H1 (cell line): ENCODE results near the gene IRAK3. TPM values are rescaled to one million over a fixed set of nuclear protein-coding genes. Genes with fewer than 3 reads are reported as not detected.
"Not testable (repeated sequence)": the region's sequence is repeated elsewhere in the genome, so short reads cannot be mapped to it uniquely, and the experiment has no call there.

Source experiments
- CTCF ChIA-PET: fragments of 300-600 bp; sonication (Branson Sonifier 250); formaldehyde crosslinking; loops from one replicate; lab custom pipeline; 2021; ENCODE audit not compliant: partially characterized antibody; lab: Charles Lee
- POLR2A ChIA-PET: fragments of 300-600 bp; sonication (Branson Sonifier 250); formaldehyde crosslinking; loops from one replicate; lab custom pipeline; 2021; ENCODE audit warnings: inconsistent platforms; ENCODE audit not compliant: partially characterized antibody; lab: Charles Lee
- DNase-seq, 2 experiments: peaks; one replicate each; pipeline versions ENCODE4 v3.0.0 to v3.0.0-alpha.2; 2010 to 2022; ENCODE audit warnings: low spot score in 2 of 2, low read depth in 1 of 2, mixed read lengths in 1 of 2
- FAIRE-seq: peaks from 2 replicates; lab custom pipeline; 2011; peaks lifted over from hg19 to GRCh38; lab: Jason Lieb, UNC
- H2AFZ ChIP-seq: 2 replicates; pipeline ENCODE4 v1.8.1; 2012; ENCODE audit warnings: low read length, inconsistent platforms
- H2AK5ac ChIP-seq: 2 replicates; pipeline ENCODE4 v1.6.1; 2013; ENCODE audit warnings: low read depth, low read length
- H2BK120ac ChIP-seq: replicated peaks from 2 replicates; pipeline ENCODE3; 2013; ENCODE audit warnings: low read depth, low read length, inconsistent platforms
- H2BK12ac ChIP-seq: 2 replicates; pipeline ENCODE4 v1.6.1; 2013; ENCODE audit warnings: low read depth, low read length
- H2BK15ac ChIP-seq: 2 replicates; pipeline ENCODE4 v1.6.1; 2013; ENCODE audit warnings: low read length
- H2BK20ac ChIP-seq: 2 replicates; pipeline ENCODE4 v1.6.1; 2013; ENCODE audit warnings: low read length
- H2BK5ac ChIP-seq: 2 replicates; pipeline ENCODE4 v1.6.1; 2013; ENCODE audit warnings: low read depth, low read length
- H3K14ac ChIP-seq: 2 replicates; pipeline ENCODE4 v1.6.1; 2013; ENCODE audit warnings: inconsistent platforms; ENCODE audit not compliant: insufficient read length
- H3K18ac ChIP-seq: 2 replicates; pipeline ENCODE4 v1.6.1; 2013; ENCODE audit warnings: low read length; ENCODE audit errors: extremely low read depth
- H3K23ac ChIP-seq: 2 replicates; pipeline ENCODE4 v1.6.1; 2013; ENCODE audit warnings: inconsistent platforms; ENCODE audit not compliant: insufficient read length
- H3K23me2 ChIP-seq: 2 replicates; pipeline ENCODE4 v1.6.1; 2013; ENCODE audit warnings: low read depth, low read length
- H3K27ac ChIP-seq: 2 replicates; pipeline ENCODE4 v1.6.1; 2011; ENCODE audit warnings: low read depth, low read length, inconsistent platforms
- H3K27me3 ChIP-seq, 4 experiments: replicated peaks in 1 of 4; 1 replicate in 1 of 4; 2 replicates in 3 of 4; pipeline versions ENCODE4 v1.6.1 to v1.8.1; 2011 to 2013; ENCODE audit warnings: low read length in 3 of 4, mild to moderate bottlenecking in 3 of 4, inconsistent platforms in 2 of 4, mixed read lengths in 2 of 4, moderate library complexity in 1 of 4; ENCODE audit not compliant: control insufficient read depth in 3 of 4, insufficient read depth in 3 of 4; ENCODE audit errors: extremely low read depth in 1 of 4
- H3K36me3 ChIP-seq, 4 experiments: 2 replicates each; pipeline versions ENCODE4 v1.6.1 to v1.8.1; 2011 to 2013; ENCODE audit warnings: mild to moderate bottlenecking in 4 of 4, low read length in 3 of 4, moderate library complexity in 2 of 4, control low read depth in 1 of 4, inconsistent platforms in 1 of 4; ENCODE audit not compliant: insufficient read depth in 4 of 4, control insufficient read depth in 2 of 4
- H3K4ac ChIP-seq: replicated peaks from 2 replicates; pipeline ENCODE3; 2013; ENCODE audit warnings: low read length, low read depth, mixed read lengths, inconsistent platforms; ENCODE audit not compliant: insufficient read length
- H3K4me1 ChIP-seq, 4 experiments: replicated peaks in 1 of 4; 1 replicate in 1 of 4; 2 replicates in 3 of 4; pipeline versions ENCODE4 v1.6.1 to v1.8.1; 2011 to 2013; ENCODE audit warnings: low read length in 3 of 4, inconsistent platforms in 2 of 4, mixed read lengths in 1 of 4; ENCODE audit not compliant: insufficient read depth in 4 of 4, control insufficient read depth in 3 of 4
- H3K4me2 ChIP-seq, 2 experiments: 2 replicates each; pipeline versions ENCODE4 v1.6.1 to v1.8.1; 2011 to 2013; ENCODE audit warnings: low read depth in 2 of 2, low read length in 2 of 2, control low read depth in 1 of 2, inconsistent platforms in 1 of 2, mild to moderate bottlenecking in 1 of 2; ENCODE audit not compliant: insufficient read depth in 1 of 2
- H3K4me3 ChIP-seq, 4 experiments: fragments of 200-600, 300-600 bp in 1 of 4; sonication (generic), shearing (Covaris generic), sonication (Bioruptor Twin) in 1 of 4; 2 replicates each; pipeline versions ENCODE4 v1.5.1 to v1.8.1; 2011 to 2016; ENCODE audit warnings: low read length in 4 of 4, low read depth in 3 of 4, control low read depth in 2 of 4, inconsistent platforms in 2 of 4, mild to moderate bottlenecking in 2 of 4, mixed read lengths in 1 of 4, moderate library complexity in 1 of 4; ENCODE audit not compliant: insufficient read depth in 2 of 4; ENCODE audit errors: extremely low read depth in 1 of 4
- H3K56ac ChIP-seq: replicated peaks from 2 replicates; pipeline ENCODE3; 2013; ENCODE audit warnings: low read depth, mild to moderate bottlenecking, mixed read lengths, low read length, inconsistent platforms; ENCODE audit not compliant: insufficient read length
- H3K79me1 ChIP-seq: 2 replicates; pipeline ENCODE4 v1.6.1; 2013; ENCODE audit warnings: low read depth, low read length, control low read depth
- H3K79me2 ChIP-seq, 2 experiments: 2 replicates each; pipeline versions ENCODE4 v1.6.1 to v1.8.1; 2012 to 2013; ENCODE audit warnings: low read length in 2 of 2, mild to moderate bottlenecking in 2 of 2, inconsistent platforms in 1 of 2; ENCODE audit not compliant: insufficient read depth in 2 of 2, control insufficient read depth in 1 of 2
- H3K9ac ChIP-seq, 4 experiments: replicated peaks in 1 of 4; 1 replicate in 1 of 4; 2 replicates in 3 of 4; pipeline versions ENCODE4 v1.6.1 to v1.8.1; 2011 to 2013; ENCODE audit warnings: low read depth in 3 of 4, low read length in 3 of 4, control low read depth in 2 of 4, mild to moderate bottlenecking in 2 of 4, moderate library complexity in 2 of 4, inconsistent platforms in 1 of 4; ENCODE audit errors: extremely low read depth in 1 of 4
- H3K9me3 ChIP-seq, 2 experiments: 2 replicates each; pipeline versions ENCODE4 v1.6.1 to v1.8.1; 2012 to 2013; ENCODE audit warnings: mild to moderate bottlenecking in 2 of 2, moderate library complexity in 2 of 2, control low read depth in 1 of 2, inconsistent platforms in 1 of 2, low read depth in 1 of 2, low read length in 1 of 2, mixed read lengths in 1 of 2; ENCODE audit not compliant: insufficient read depth in 2 of 2
- H4K20me1 ChIP-seq, 2 experiments: replicated peaks in 1 of 2; 2 replicates each; pipeline versions ENCODE3 to v1.8.1; 2011 to 2013; ENCODE audit warnings: inconsistent platforms in 2 of 2, low read length in 2 of 2, mild to moderate bottlenecking in 1 of 2; ENCODE audit not compliant: insufficient read depth in 2 of 2, control insufficient read depth in 1 of 2
- H4K5ac ChIP-seq: 2 replicates; pipeline ENCODE4 v1.6.1; 2013; ENCODE audit warnings: low read length, low read depth, mixed read lengths, inconsistent platforms; ENCODE audit not compliant: insufficient read length
- H4K8ac ChIP-seq: 2 replicates; pipeline ENCODE4 v1.8.0; 2013; ENCODE audit warnings: mild to moderate bottlenecking, moderate library complexity, low read length, inconsistent platforms; ENCODE audit not compliant: insufficient read depth; ENCODE audit errors: extremely low read depth
- H4K91ac ChIP-seq: replicated peaks from 2 replicates; pipeline ENCODE3; 2013; ENCODE audit warnings: low read length, mixed read lengths, inconsistent platforms; ENCODE audit not compliant: insufficient read length
- WGBS, 2 experiments: shearing (Covaris generic) in 1 of 2; methylation state at CpG; one replicate each; pipeline versions ENCODE4 v1.1.6 to v1.1.7; 2013 to 2015; ENCODE audit warnings: low lambda C conversion rate in 2 of 2, mixed read lengths in 2 of 2, inconsistent platforms in 1 of 2, low coverage in 1 of 2, missing lambda C conversion rate in 1 of 2; ENCODE audit not compliant: insufficient replicate concordance in 2 of 2, insufficient coverage in 1 of 2, insufficient read length in 1 of 2; ENCODE audit errors: extremely low coverage in 1 of 2, missing lambda C conversion rate in 1 of 2; 5-methylcytosine and 5-hydroxymethylcytosine counted together
- polyA plus RNA-seq, 7 experiments: library from polyadenylated mRNA; depleted of rRNA in 3 of 7; stranded (reverse) in 5 of 7; unstranded in 2 of 7; fragments of >200 nt in 5 of 7; fragments of 200-250 nt in 2 of 7; gene quantifications; 1 replicate in 5 of 7; 2 replicates in 1 of 7; 4 replicates in 1 of 7; pipeline versions ENCODE4 v1.2.1 to v1.2.3, GENCODE V29; 2011 to 2013; ENCODE audit warnings: missing spikeins in 2 of 7, mixed read lengths in 2 of 7
- total RNA-seq: library from RNA; stranded (reverse); fragmentation: NEBNext Ultra II Directional; extraction: Animal tissue kit (Norgen Biotek cat#: 25700); gene quantifications from 2 replicates; pipeline ENCODE4 v1.2.1, GENCODE V29; 2021

Gene IRAK3
- total and polyA plus RNA-seq, 2 of the 8 experiments (the other 6 are each of a cell fraction or from before 2014, with no cell fraction given), result 0.51 to 2.2 TPM

DNA sequence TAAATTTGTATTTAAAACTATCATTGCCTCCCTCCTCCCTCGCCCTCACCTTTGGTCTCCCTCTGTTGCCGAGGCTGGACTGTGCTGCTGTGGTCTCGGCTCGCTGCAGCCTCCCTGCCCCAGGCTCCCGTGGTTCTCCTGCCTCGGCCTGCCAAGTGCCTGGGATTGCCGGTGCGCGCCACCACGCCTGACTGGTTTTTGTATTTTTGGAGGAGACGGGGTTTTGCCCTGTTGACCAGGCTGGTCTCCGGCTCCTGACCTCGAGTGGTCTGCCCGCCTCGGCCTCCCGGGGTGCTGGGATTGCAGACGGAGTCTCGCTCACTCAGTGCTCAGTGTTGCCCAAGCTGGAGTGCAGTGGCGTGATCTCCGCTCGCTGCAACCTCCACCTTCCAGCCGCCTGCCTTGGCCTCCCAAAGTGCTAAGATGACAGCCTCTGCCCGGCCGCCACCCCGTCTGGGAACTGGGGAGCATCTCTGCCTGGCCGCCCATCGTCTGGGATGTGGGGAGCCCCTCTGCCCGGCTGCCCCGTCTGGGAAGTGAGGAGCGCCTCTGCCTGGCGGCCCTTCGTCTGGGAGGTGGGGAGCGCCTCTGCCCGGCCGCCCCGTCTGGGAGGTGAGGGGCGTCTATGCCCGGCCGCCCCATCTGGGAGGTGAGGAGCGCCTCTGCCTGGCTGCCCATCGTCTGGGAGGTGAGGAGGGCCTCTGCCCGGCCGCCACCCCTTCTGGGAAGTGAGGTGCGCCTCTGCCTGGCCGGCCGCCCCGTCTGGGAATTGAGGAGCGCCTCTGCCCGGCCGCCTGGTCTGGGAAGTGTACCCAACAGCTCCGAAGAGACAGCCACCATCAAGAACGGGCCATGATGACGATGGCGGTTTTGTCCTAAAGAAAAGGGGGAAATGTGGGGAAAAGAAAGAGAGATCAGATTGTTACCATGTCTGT is 14.4 kb upstream of the IRAK3 start:
- H3K23ac ChIP-seq, H3K4me2 ChIP-seq, H3K79me1 ChIP-seq, FAIRE-seq, H2BK5ac ChIP-seq, H2BK20ac ChIP-seq, H3K23me2 ChIP-seq, H3K18ac ChIP-seq, H3K9ac ChIP-seq, H3K27ac ChIP-seq, H3K4me1 ChIP-seq, H3K4me3 ChIP-seq, H3K79me2 ChIP-seq, H4K5ac ChIP-seq, H3K4ac ChIP-seq, H2BK15ac ChIP-seq, H2AFZ ChIP-seq, H2AK5ac ChIP-seq, CTCF ChIA-PET, H4K20me1 ChIP-seq, H2BK120ac ChIP-seq, H2BK12ac ChIP-seq, POLR2A ChIA-PET, H3K36me3 ChIP-seq, DNase-seq, H4K8ac ChIP-seq, H4K91ac ChIP-seq, H3K14ac ChIP-seq, H3K27me3 ChIP-seq, H3K56ac ChIP-seq: not testable (repeated sequence)
- 93% methylated on average over 41 of the region's 54 CpGs; no CpG with 5 or more reads in 1 of the 2 experiments for WGBS, 2 experiments
- peaks cover 0 to 13% of the 10 kb centered on the region in 2 experiments; a peak in 1 of 4 replicates for H3K9me3 ChIP-seq
